B cell (primary cell): ENCODE results near the gene ADAMTS2. TPM values are rescaled to one million over a fixed set of nuclear protein-coding genes. Genes with fewer than 3 reads are reported as not detected.

Source experiments
- ATAC-seq: fragments of 200-7000 bp; cut with Tn5 transposase; one replicate; pipeline ENCODE4 v1.10.0; 2021; ENCODE audit warnings: low read depth, mild to moderate bottlenecking, moderate number of reproducible peaks, moderate library complexity
- CTCF ChIA-PET: fragments of 350-600 bp; sonication (Branson Sonifier 250); formaldehyde crosslinking; loops from one replicate; lab custom pipeline; 2021; ENCODE audit warnings: antibody characterized with exemption, inconsistent platforms; lab: Charles Lee
- POLR2A ChIA-PET: fragments of 350-600 bp; sonication (Branson Sonifier 250); formaldehyde crosslinking; loops from one replicate; lab custom pipeline; 2021; ENCODE audit warnings: antibody characterized with exemption; lab: Charles Lee
- DNase-seq: peaks from one replicate; pipeline ENCODE4 v3.0.0; 2013
- H2AFZ ChIP-seq: 2 replicates; pipeline ENCODE4 v1.6.1; 2012; ENCODE audit warnings: mild to moderate bottlenecking, low read depth, low read length; ENCODE audit not compliant: insufficient read depth, poor library complexity, severe bottlenecking
- H3K27ac ChIP-seq, 2 donors: 1 replicate in 1 of 2; 2 replicates in 1 of 2; pipeline ENCODE4 v1.5.1; 2012 to 2013; ENCODE audit warnings: low read length in 2 of 2, mild to moderate bottlenecking in 2 of 2, moderate library complexity in 1 of 2
- H3K27me3 ChIP-seq, 4 experiments: fragments of 200-600 bp in 1 of 4; sonication (generic) in 1 of 4; replicated peaks in 1 of 4; 1 replicate in 2 of 4; 2 replicates in 2 of 4; pipeline versions ENCODE4 v1.6.1 to v1.7.0; 2013 to 2016; ENCODE audit warnings: low read length in 3 of 4, mild to moderate bottlenecking in 2 of 4, mixed read lengths in 1 of 4, moderate library complexity in 1 of 4; ENCODE audit not compliant: insufficient read depth in 4 of 4, control insufficient read depth in 3 of 4; ENCODE audit errors: control extremely low read depth in 1 of 4
- H3K36me3 ChIP-seq, 2 experiments: replicated peaks in 1 of 2; 1 replicate in 1 of 2; 2 replicates in 1 of 2; pipeline versions ENCODE4 v1.6.1 to v1.7.1; 2013; ENCODE audit warnings: low read length in 1 of 2; ENCODE audit not compliant: insufficient read depth in 2 of 2, control insufficient read depth in 1 of 2; ENCODE audit errors: control extremely low read depth in 1 of 2, extremely low read depth in 1 of 2
- H3K4me1 ChIP-seq, 2 donors: fragments of 200-600 bp in 1 of 2; sonication (generic) in 1 of 2; 1 replicate in 1 of 2; 2 replicates in 1 of 2; pipeline versions ENCODE4 v1.5.1 to v1.6.1; 2013 to 2017; ENCODE audit warnings: low read length in 2 of 2; ENCODE audit not compliant: control insufficient read depth in 2 of 2, insufficient read depth in 2 of 2
- H3K4me2 ChIP-seq: replicated peaks from 2 replicates; pipeline ENCODE3; 2012; ENCODE audit warnings: mild to moderate bottlenecking, low read depth, low read length; ENCODE audit not compliant: poor library complexity, severe bottlenecking
- H3K4me3 ChIP-seq, 5 experiments: fragments of 200-600 bp in 1 of 5; sonication (generic) in 1 of 5; 1 replicate in 3 of 5; 2 replicates in 2 of 5; pipeline versions ENCODE4 v1.5.1 to v1.7.0; 2011 to 2016; ENCODE audit warnings: low read length in 4 of 5, mild to moderate bottlenecking in 4 of 5, low read depth in 2 of 5, control low read depth in 1 of 5, moderate library complexity in 1 of 5; ENCODE audit not compliant: insufficient read depth in 1 of 5; ENCODE audit errors: control extremely low read depth in 1 of 5, extremely low read depth in 1 of 5
- H3K79me2 ChIP-seq: fragments of 200-600 bp; sonication (generic); one replicate; pipeline ENCODE4 v1.6.0; 2016; ENCODE audit warnings: low read length; ENCODE audit not compliant: control insufficient read depth, insufficient read depth
- H3K9ac ChIP-seq: fragments of 200-600 bp; sonication (generic); 2 replicates; pipeline ENCODE4 v1.6.1; 2017; ENCODE audit warnings: mild to moderate bottlenecking, low read length, moderate library complexity
- H3K9me3 ChIP-seq, 3 donors: one replicate each; pipeline versions ENCODE4 v1.6.1 to v1.7.1; 2013; ENCODE audit warnings: low read length in 2 of 3; ENCODE audit not compliant: control insufficient read depth in 2 of 3, insufficient read depth in 1 of 3; ENCODE audit errors: control extremely low read depth in 1 of 3
- H4K20me1 ChIP-seq: 2 replicates; pipeline ENCODE4 v1.6.0; 2012; ENCODE audit warnings: mild to moderate bottlenecking, low read length; ENCODE audit not compliant: insufficient read depth, control insufficient read depth, poor library complexity, severe bottlenecking
- H3K27ac Mint-ChIP-seq: one replicate; pipeline ENCODE4 v1.8.0; 2021; ENCODE audit warnings: mixed read lengths
- H3K27me3 Mint-ChIP-seq: one replicate; pipeline ENCODE4 v1.8.0; 2021; ENCODE audit warnings: mixed read lengths
- H3K4me1 Mint-ChIP-seq: one replicate; pipeline ENCODE4 v1.8.0; 2021; ENCODE audit warnings: mixed read lengths
- H3K4me3 Mint-ChIP-seq: one replicate; pipeline ENCODE4 v1.8.0; 2021; ENCODE audit warnings: mixed read lengths
- H3K9me3 Mint-ChIP-seq: one replicate; pipeline ENCODE4 v1.8.0; 2022; ENCODE audit warnings: mixed read lengths; ENCODE audit not compliant: insufficient read depth
- EZH2 ChIP-seq: IDR thresholded peaks from 2 replicates; pipeline ENCODE4 v1.6.1; 2012; ENCODE audit warnings: borderline replicate concordance, low read depth, mild to moderate bottlenecking, moderate library complexity, low read length; ENCODE audit not compliant: insufficient read depth, poor library complexity, severe bottlenecking
- WGBS: methylation state at CpG from one replicate; pipeline ENCODE4 v1.1.5; 2013; ENCODE audit warnings: missing lambda C conversion rate; ENCODE audit not compliant: insufficient coverage; 5-methylcytosine and 5-hydroxymethylcytosine counted together
- intact Hi-C: fragments of 100-400 bp; cut with micrococcal nuclease; formaldehyde crosslinking; loops from one replicate; pipeline ENCODE4 v1.10.0; 2022
- polyA plus RNA-seq: library from polyadenylated mRNA; depleted of rRNA; stranded (reverse); fragments of >200 nt; gene quantifications from 2 replicates; pipeline ENCODE4 v1.2.3, GENCODE V29; 2012
- total RNA-seq, 2 donors: library from RNA; stranded (reverse); fragments of 120-200 nt in 1 of 2; gene quantifications; 1 replicate in 1 of 2; 2 replicates in 1 of 2; pipeline versions ENCODE4 v1.2.3 to v1.2.4, GENCODE V29; 2013 to 2022
- TF ChIP-seq, protein P1 (sequence below): fragments of 200-600 bp; IDR thresholded peaks from one replicate; pipeline ENCODE4 v1.8.0; 2022; ENCODE audit warnings: antibody characterized with exemption, mild to moderate bottlenecking

ADAMTS2 gene
- total and polyA plus RNA-seq, 2 donors (not counting 1 experiment from before 2014, with no cell fraction given): not detected

DNA sequence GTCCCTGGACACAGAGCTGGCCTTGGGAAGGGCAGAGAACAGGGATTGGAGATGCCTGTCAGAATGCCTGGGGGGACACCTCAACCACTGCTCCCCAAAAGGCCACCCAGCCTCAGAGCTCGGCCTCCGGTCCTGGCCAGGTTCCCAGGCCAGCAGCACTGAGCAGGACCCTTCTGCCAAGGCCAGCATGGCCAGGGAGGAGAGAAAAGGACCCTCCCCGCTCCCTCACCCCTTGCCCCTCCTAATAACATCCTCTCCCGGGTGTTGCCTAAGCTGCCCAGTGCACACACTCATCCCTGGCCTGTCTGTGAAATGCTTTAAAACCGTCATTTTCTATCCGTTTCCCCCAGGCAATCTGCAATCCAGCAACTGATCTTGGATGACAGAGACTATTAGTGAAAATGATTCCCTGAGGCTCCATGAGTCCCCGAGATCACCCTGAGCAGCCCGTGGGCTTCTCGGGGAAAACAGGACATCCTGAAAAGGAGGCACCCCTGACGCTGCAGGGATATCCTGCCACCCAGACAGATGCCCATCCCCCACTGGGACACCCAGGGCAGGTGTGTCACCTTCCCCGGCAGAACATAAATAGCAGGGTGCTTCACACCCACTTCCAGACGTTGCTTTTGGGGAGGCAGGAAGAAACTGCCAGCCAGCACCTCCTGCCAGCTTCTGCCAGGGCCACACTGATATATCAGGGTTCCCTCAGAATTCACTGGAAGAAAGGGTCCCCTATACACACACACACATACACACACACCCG lies 75.3 kb downstream of the ADAMTS2 start:
- Histone ChIP-seq H3K9ac (no peak overlapping the region), H3K27ac (no peak overlapping the region), H3K4me3 (no peak overlapping the region), H3K4me2 (no peak overlapping the region), H3K27me3 (no peaks in the 10 kb centered on the region), H3K9me3 (no peaks in the 10 kb centered on the region), H3K4me1 (no peaks in the 10 kb centered on the region), H3K79me2 (no peaks in the 10 kb centered on the region), H2AFZ (no peak overlapping the region), H3K36me3 (no peaks in the 10 kb centered on the region), H4K20me1 (no peaks in the 10 kb centered on the region)
- no peak for ATAC-seq
- DNase-seq: no peak
- Mint-ChIP-seq H3K9me3 (no peaks in the 10 kb centered on the region), H3K27me3 (peaks cover 5% of the 10 kb centered on the region), H3K27ac (no peak overlapping the region), H3K4me3 (no peak overlapping the region), H3K4me1 (no peaks in the 10 kb centered on the region)
- intact Hi-C loops: no loop called here
- TF ChIP-seq, protein P1, sequence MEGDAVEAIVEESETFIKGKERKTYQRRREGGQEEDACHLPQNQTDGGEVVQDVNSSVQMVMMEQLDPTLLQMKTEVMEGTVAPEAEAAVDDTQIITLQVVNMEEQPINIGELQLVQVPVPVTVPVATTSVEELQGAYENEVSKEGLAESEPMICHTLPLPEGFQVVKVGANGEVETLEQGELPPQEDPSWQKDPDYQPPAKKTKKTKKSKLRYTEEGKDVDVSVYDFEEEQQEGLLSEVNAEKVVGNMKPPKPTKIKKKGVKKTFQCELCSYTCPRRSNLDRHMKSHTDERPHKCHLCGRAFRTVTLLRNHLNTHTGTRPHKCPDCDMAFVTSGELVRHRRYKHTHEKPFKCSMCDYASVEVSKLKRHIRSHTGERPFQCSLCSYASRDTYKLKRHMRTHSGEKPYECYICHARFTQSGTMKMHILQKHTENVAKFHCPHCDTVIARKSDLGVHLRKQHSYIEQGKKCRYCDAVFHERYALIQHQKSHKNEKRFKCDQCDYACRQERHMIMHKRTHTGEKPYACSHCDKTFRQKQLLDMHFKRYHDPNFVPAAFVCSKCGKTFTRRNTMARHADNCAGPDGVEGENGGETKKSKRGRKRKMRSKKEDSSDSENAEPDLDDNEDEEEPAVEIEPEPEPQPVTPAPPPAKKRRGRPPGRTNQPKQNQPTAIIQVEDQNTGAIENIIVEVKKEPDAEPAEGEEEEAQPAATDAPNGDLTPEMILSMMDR: no peak
- no peak for TF ChIP-seq EZH2
- CTCF ChIA-PET: no interaction called here
- POLR2A ChIA-PET: no interaction called here
- 89% methylated on average over 10 of the region's 13 CpGs for WGBS

DNA sequence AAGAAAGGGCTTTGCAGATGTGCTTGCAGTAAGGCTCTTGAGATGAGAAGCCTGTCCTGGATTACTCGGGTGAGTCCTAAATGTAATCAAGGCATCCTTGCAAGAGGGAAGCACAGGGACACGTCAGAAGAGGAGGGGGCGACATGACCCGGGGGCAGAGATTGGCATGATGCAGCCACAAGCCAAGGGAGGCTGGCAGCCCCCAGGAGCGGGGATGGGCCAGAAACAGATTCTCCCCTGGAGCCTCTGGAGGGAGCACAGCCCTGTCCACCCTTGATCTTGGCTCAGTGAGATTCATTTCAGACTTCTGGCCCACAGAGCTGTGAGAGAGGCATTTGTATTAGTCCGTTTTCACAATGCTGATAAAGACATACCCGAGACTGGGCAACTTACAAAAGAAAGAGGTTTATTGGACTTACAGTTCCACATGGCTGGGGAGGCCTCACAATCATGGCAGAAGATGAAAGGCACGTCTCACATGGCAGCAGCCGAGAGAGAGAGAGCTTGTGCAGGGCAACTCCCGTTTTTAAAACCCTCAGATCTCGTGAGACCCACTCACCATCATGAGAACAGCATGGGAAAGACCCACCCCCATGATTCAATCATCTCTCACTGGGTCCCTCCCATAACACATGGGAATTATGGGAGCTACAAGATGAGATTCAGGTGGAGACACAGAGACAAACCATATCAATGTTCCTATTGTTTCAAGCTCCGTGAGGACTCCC lies 76.1 kb downstream of the ADAMTS2 start:
- ATAC-seq: no peak
- DNase-seq: no peak

More for the DNA sequence above, 76.1 kb downstream of the ADAMTS2 start:
- no peak overlapping the region for H3K9ac ChIP-seq
- H3K27me3 Mint-ChIP-seq: peaks cover 5% of the 10 kb centered on the region
- no peak overlapping the region for H3K27ac ChIP-seq
- no peak overlapping the region for H3K27ac Mint-ChIP-seq
- H3K4me2 ChIP-seq: no peak overlapping the region
- 93% methylated on average over 9 of the region's 12 CpGs for WGBS
- no peak overlapping the region for H3K4me3 ChIP-seq
- no peaks in the 10 kb centered on the region for H3K79me2 ChIP-seq
- no peaks in the 10 kb centered on the region for H3K4me1 ChIP-seq
- no peaks in the 10 kb centered on the region for H3K9me3 Mint-ChIP-seq
- intact Hi-C loops: no loop called here
- H3K4me1 Mint-ChIP-seq: no peaks in the 10 kb centered on the region
- H3K9me3 ChIP-seq: no peaks in the 10 kb centered on the region
- H2AFZ ChIP-seq: no peak overlapping the region
- H3K4me3 Mint-ChIP-seq: no peak overlapping the region
- H3K36me3 ChIP-seq: no peaks in the 10 kb centered on the region
- ChIA-PET CTCF (no interaction called here), POLR2A (no interaction called here)
- H3K27me3 ChIP-seq: no peaks in the 10 kb centered on the region
- no peaks in the 10 kb centered on the region for H4K20me1 ChIP-seq
- no peak for TF ChIP-seq EZH2
- TF ChIP-seq, protein P1: no peak
